Osteoblast (primary cell): ENCODE data around the gene SMCHD1. TPM values are rescaled to one million over a fixed set of nuclear protein-coding genes. Genes with fewer than 3 reads are reported as not detected.

Source experiments
- DNase-seq: peaks from one replicate; pipeline ENCODE4 v3.0.0; 2011; ENCODE audit warnings: low spot score, mixed read lengths; ENCODE audit not compliant: insufficient read length; ENCODE audit errors: missing footprints
- H2AFZ ChIP-seq: 2 replicates; pipeline ENCODE4 v1.6.0; 2011; ENCODE audit warnings: mild to moderate bottlenecking, low read length
- H3K27ac ChIP-seq: 2 replicates; pipeline ENCODE4 v1.5.1; 2011; ENCODE audit warnings: mild to moderate bottlenecking, low read depth, low read length, moderate library complexity
- H3K27me3 ChIP-seq: 2 replicates; pipeline ENCODE4 v1.6.0; 2012; ENCODE audit warnings: mild to moderate bottlenecking, control low read depth, inconsistent platforms, low read length, moderate library complexity; ENCODE audit not compliant: insufficient read depth
- H3K36me3 ChIP-seq: 2 replicates; pipeline ENCODE4 v1.5.1; 2011; ENCODE audit warnings: mild to moderate bottlenecking, low read length, control low read depth, moderate library complexity; ENCODE audit not compliant: insufficient read depth
- H3K4me1 ChIP-seq: 2 replicates; pipeline ENCODE4 v1.5.1; 2011; ENCODE audit warnings: mild to moderate bottlenecking, low read length, control low read depth, moderate library complexity; ENCODE audit not compliant: insufficient read depth
- H3K4me2 ChIP-seq: 2 replicates; pipeline ENCODE4 v1.6.0; 2011; ENCODE audit warnings: mild to moderate bottlenecking, low read length; ENCODE audit not compliant: insufficient read depth
- H3K4me3 ChIP-seq: fragments of 200-600 bp; sonication (generic); 3 replicates; pipeline ENCODE4 v1.5.1; 2012; ENCODE audit warnings: mild to moderate bottlenecking, low read length, inconsistent platforms; ENCODE audit not compliant: insufficient read depth
- H3K79me2 ChIP-seq: 2 replicates; pipeline ENCODE4 v1.6.0; 2012; ENCODE audit warnings: mild to moderate bottlenecking, low read length, control low read depth, inconsistent platforms; ENCODE audit not compliant: insufficient read depth
- H3K9me3 ChIP-seq: 2 replicates; pipeline ENCODE4 v1.5.1; 2011; ENCODE audit warnings: low read depth, low read length, control low read depth
- H4K20me1 ChIP-seq: 2 replicates; pipeline ENCODE4 v1.6.0; 2012; ENCODE audit warnings: mild to moderate bottlenecking, low read length, control low read depth; ENCODE audit not compliant: insufficient read depth
- CTCF ChIP-seq: IDR thresholded peaks from 2 replicates; pipeline ENCODE4 v1.5.1; 2011; ENCODE audit warnings: mild to moderate bottlenecking, low read depth, low read length, moderate library complexity; ENCODE audit errors: extremely low read depth
- total RNA-seq: library from RNA; depleted of rRNA; stranded (reverse); fragments of >200 nt; gene quantifications from 2 replicates; pipeline ENCODE4 v1.2.3, GENCODE V29; 2012

The SMCHD1 gene
- total RNA-seq, 1 donor = 53.6 TPM

DNA sequence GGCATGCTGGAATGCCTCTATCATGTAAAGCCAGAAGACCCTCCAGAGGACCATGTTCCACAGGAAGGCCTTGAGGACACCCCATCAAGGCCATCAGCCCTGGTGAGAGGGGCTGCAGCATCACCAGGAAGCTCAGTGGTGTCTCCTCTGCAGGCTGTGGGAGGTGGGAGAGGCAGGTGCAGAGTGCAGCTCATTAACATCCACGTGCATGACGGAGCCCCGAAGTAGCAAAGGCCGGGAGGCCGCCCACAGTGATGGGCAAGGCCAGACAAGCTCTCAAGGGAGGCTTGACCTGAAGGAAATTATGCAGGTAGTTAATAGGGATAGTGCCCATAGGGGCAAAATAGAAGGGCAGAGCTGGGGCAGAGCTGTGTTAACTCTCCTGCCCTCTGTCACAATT lies 30.3 kb upstream of the SMCHD1 start:
- DNase-seq = no peak
- no peak overlapping the region for H3K27ac ChIP-seq
- H3K4me2 ChIP-seq = no peak overlapping the region
- H3K4me3 ChIP-seq = no peak overlapping the region
- H3K79me2 ChIP-seq = no peaks in the 10 kb centered on the region
- H4K20me1 ChIP-seq = no peaks in the 10 kb centered on the region
- no peaks in the 10 kb centered on the region for H3K36me3 ChIP-seq
- no peak for TF ChIP-seq CTCF
- H3K9me3 ChIP-seq = no peaks in the 10 kb centered on the region
- no peaks in the 10 kb centered on the region for H3K27me3 ChIP-seq
- no peak overlapping the region for H2AFZ ChIP-seq
- no peaks in the 10 kb centered on the region for H3K4me1 ChIP-seq

DNA sequence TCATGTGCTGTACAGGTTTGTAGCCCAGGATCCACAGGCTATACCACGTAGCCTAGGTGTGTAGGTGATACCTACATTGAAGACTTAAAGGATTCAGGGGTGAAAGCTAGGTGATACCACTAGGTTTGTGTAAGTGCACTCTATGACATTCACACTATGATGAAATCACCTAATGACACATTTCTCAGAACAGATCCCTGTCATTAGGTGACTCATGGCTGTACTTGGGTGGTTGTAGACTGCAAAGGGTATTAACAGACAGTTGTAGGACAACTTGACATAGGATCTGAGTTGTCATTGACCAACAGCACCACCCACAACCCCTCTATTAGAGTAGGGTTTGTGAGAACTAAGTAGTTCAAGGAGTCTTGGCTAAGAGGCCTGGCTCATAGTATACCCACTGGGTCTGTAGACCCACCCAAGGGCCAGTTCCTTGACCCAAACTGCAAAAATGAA lies 27.7 kb upstream of the SMCHD1 start:
- no peak overlapping the region for H2AFZ ChIP-seq
- no peak overlapping the region for H3K4me2 ChIP-seq
- no peaks in the 10 kb centered on the region for H3K27me3 ChIP-seq
- no peaks in the 10 kb centered on the region for H3K4me1 ChIP-seq
- no peak for TF ChIP-seq CTCF
- H3K79me2 ChIP-seq = no peaks in the 10 kb centered on the region
- H3K27ac ChIP-seq = no peak overlapping the region
- DNase-seq = no peak
- no peaks in the 10 kb centered on the region for H4K20me1 ChIP-seq
- no peaks in the 10 kb centered on the region for H3K36me3 ChIP-seq
- no peaks in the 10 kb centered on the region for H3K9me3 ChIP-seq
- H3K4me3 ChIP-seq = no peak overlapping the region

DNA sequence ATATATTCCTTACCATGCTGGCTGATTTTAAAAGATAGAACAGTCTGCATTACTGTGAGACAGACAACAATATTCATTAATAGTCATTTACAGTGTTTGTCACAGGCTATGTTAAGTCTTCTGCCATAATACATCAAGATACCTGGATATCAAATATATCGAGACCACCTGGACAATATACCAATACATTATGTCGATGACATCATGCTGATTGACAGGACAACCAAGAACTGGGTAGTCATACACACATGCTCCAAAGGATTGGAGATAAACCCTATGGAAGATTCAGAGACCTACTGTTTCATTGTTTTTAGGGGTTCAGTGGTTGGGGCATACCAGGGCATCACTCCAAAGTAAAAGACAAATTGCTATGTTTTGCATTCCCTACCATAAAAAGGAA lies 26.5 kb upstream of the SMCHD1 start:
- TF ChIP-seq CTCF = no peak
- no peaks in the 10 kb centered on the region for H3K36me3 ChIP-seq

GRCh38 chr18:2635586-2635985 lies 19.9 kb upstream of the SMCHD1 start:
- no peak overlapping the region for H2AFZ ChIP-seq

More for the DNA sequence above, 26.5 kb upstream of the SMCHD1 start:
- H3K4me1 ChIP-seq = no peaks in the 10 kb centered on the region
- H4K20me1 ChIP-seq = no peaks in the 10 kb centered on the region
- H2AFZ ChIP-seq = no peak overlapping the region
- H3K4me3 ChIP-seq = no peak overlapping the region
- no peak overlapping the region for H3K27ac ChIP-seq
- H3K79me2 ChIP-seq = no peaks in the 10 kb centered on the region
- no peak for DNase-seq
- H3K27me3 ChIP-seq = no peaks in the 10 kb centered on the region
- H3K9me3 ChIP-seq = no peaks in the 10 kb centered on the region
- no peak overlapping the region for H3K4me2 ChIP-seq

More at GRCh38 chr18:2635586-2635985, 19.9 kb upstream of the SMCHD1 start:
- Histone ChIP-seq H3K4me1 (peaks cover 5% of the 10 kb centered on the region), H3K27ac (no peak overlapping the region), H4K20me1 (no peaks in the 10 kb centered on the region), H3K4me3 (no peak overlapping the region), H3K9me3 (no peaks in the 10 kb centered on the region), H3K4me2 (no peak overlapping the region), H3K79me2 (no peaks in the 10 kb centered on the region), H3K36me3 (no peaks in the 10 kb centered on the region), H3K27me3 (no peaks in the 10 kb centered on the region)
- no peak for TF ChIP-seq CTCF
- no peak for DNase-seq
